SK-N-SH (cell line): Measurements from ENCODE around the gene GJC3.

ENCODE experiments used
- CHD2 ChIP-seq: fragments of 150-350 bp; IDR thresholded peaks from 2 replicates; pipeline ENCODE4 v1.6.1; 2018; ENCODE audit warnings: low read length; ENCODE audit not compliant: partially characterized antibody
- EP300 ChIP-seq, 2 experiments: IDR thresholded peaks; 2 replicates each; pipeline versions ENCODE4 v1.4.0 to v1.6.1; 2012; ENCODE audit warnings: borderline replicate concordance in 1 of 2, low read depth in 1 of 2, low read length in 1 of 2
- EZH2phosphoT487 ChIP-seq: fragments of 200-600 bp; sonication (generic); IDR thresholded peaks from 2 replicates; pipeline ENCODE4 v1.6.1; 2017; ENCODE audit warnings: low read depth, mixed run types, mild to moderate bottlenecking, antibody characterized with exemption, moderate library complexity, borderline replicate concordance
- FOXM1 ChIP-seq: IDR thresholded peaks from 2 replicates; pipeline ENCODE4 v1.4.0; 2012; ENCODE audit warnings: low read depth, mild to moderate bottlenecking
- GATA2 ChIP-seq: sonication (generic); formaldehyde crosslinking; IDR thresholded peaks from 2 replicates; pipeline ENCODE4 v1.5.0; 2020; ENCODE audit warnings: mild to moderate bottlenecking, missing genetic modification reagents
- JUND ChIP-seq: IDR thresholded peaks from 2 replicates; pipeline ENCODE4 v1.4.0; 2012
- NFIC ChIP-seq: IDR thresholded peaks from 2 replicates; pipeline ENCODE4 v1.4.0; 2012; ENCODE audit warnings: borderline replicate concordance
- POLR2AphosphoS5 ChIP-seq: IDR thresholded peaks from 2 replicates; pipeline ENCODE4 v1.6.1; 2012; ENCODE audit warnings: low read depth, low read length
- RFX5 ChIP-seq: IDR thresholded peaks from 2 replicates; pipeline ENCODE4 v1.6.1; 2012; ENCODE audit warnings: mild to moderate bottlenecking, improper control_type of control experiment, low read length
- SIN3A ChIP-seq: IDR thresholded peaks from 2 replicates; pipeline ENCODE4 v1.6.1; 2012; ENCODE audit warnings: low read depth, mild to moderate bottlenecking, low read length, moderate library complexity, borderline replicate concordance
- SMC3 ChIP-seq: IDR thresholded peaks from 2 replicates; pipeline ENCODE4 v1.6.1; 2012; ENCODE audit warnings: low read depth, low read length, improper control_type of control experiment
- TF ChIP-seq, protein P1 (sequence below): fragments of 200-600 bp; sonication (generic); IDR thresholded peaks from 2 replicates; pipeline ENCODE4 v1.6.1; 2017; ENCODE audit warnings: antibody characterized with exemption, mild to moderate bottlenecking, moderate library complexity
- TF ChIP-seq, protein P2 (sequence below): IDR thresholded peaks from 2 replicates; pipeline ENCODE4 v1.4.0; 2012; ENCODE audit warnings: low read depth, borderline replicate concordance

DNA sequence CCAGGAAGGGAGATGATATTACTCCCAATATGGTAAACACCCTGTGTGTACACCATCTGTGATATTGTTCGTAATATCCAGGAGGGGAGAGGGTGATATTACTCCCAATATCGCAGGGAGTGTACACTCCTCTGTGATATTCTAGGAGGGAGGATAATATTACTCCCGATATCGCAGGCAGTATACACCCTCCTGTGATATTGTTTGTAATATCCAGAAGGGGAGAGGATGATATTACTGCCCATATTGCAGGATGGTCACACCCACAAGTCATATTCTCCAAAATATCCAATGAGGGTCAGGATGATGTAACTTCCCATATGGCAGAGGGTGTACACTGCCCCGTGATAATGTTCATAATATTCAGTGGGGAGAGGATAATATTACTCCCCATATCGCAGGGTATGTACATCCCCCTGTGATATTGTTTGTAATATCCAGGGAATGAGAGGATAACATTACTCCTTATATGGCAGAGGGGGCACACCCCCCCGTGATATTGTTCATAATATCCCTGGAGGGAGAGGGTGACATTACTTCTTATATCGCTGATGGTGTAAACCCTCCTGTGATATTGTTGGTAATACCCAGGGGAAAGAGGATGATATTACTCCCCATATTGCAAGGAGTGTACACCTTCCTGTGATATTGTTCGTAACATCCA lies 29.3 kb upstream of the GJC3 start:
- TF ChIP-seq, protein P1, sequence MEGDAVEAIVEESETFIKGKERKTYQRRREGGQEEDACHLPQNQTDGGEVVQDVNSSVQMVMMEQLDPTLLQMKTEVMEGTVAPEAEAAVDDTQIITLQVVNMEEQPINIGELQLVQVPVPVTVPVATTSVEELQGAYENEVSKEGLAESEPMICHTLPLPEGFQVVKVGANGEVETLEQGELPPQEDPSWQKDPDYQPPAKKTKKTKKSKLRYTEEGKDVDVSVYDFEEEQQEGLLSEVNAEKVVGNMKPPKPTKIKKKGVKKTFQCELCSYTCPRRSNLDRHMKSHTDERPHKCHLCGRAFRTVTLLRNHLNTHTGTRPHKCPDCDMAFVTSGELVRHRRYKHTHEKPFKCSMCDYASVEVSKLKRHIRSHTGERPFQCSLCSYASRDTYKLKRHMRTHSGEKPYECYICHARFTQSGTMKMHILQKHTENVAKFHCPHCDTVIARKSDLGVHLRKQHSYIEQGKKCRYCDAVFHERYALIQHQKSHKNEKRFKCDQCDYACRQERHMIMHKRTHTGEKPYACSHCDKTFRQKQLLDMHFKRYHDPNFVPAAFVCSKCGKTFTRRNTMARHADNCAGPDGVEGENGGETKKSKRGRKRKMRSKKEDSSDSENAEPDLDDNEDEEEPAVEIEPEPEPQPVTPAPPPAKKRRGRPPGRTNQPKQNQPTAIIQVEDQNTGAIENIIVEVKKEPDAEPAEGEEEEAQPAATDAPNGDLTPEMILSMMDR = no peak
- TF ChIP-seq EP300 (IDR thresholded peaks at IDR 0.05; ENCODE audit: borderline replicate concordance in 1 of 2, low read depth in 1 of 2, low read length in 1 of 2) = no peak
- TF ChIP-seq EZH2phosphoT487 = no peak
- TF ChIP-seq, protein P2, sequence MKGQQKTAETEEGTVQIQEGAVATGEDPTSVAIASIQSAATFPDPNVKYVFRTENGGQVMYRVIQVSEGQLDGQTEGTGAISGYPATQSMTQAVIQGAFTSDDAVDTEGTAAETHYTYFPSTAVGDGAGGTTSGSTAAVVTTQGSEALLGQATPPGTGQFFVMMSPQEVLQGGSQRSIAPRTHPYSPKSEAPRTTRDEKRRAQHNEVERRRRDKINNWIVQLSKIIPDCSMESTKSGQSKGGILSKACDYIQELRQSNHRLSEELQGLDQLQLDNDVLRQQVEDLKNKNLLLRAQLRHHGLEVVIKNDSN = no peak
- TF ChIP-seq GATA2 (CRISPR knock-in tag) = no peak
- no peak for TF ChIP-seq SMC3
- no peak for TF ChIP-seq CHD2
- TF ChIP-seq POLR2AphosphoS5 = no peak
- no peak for TF ChIP-seq JUND
- TF ChIP-seq RFX5 = no peak
- no peak for TF ChIP-seq NFIC
- no peak for TF ChIP-seq SIN3A
- no peak for TF ChIP-seq FOXM1
